ENCODE measurements around the gene RBFOX1. TPM values are rescaled to one million over a fixed set of nuclear protein-coding genes. Genes with fewer than 3 reads are reported as not detected.

RBFOX1 gene
- total RNA-seq, 1 donor from 2014 or later = not detected

DNA sequence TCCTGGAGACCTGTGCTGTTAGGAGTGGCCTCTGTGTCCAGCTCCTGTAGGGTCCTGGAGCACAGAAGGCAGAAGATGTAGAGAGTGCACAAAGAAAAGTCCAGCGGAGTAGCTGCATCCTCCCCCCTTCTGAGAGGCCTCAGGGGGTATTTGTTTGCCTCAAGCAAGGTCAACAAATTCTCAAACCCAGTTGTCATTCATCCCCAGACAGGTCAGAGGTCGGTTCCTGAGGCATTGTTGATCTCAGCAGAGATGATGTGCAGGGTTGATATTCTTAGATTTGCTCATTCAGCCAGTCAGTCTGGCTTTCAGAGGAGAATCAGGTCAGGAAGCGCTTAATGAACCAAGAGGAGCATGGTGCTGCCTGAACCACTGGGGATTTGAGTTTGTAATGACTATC, 8.3 kb upstream of the RBFOX1 start:
- intact Hi-C loops (cut with DNase I) = no loop called here
- no peak overlapping the region for H3K27ac ChIP-seq
- TF ChIP-seq, protein P1, sequence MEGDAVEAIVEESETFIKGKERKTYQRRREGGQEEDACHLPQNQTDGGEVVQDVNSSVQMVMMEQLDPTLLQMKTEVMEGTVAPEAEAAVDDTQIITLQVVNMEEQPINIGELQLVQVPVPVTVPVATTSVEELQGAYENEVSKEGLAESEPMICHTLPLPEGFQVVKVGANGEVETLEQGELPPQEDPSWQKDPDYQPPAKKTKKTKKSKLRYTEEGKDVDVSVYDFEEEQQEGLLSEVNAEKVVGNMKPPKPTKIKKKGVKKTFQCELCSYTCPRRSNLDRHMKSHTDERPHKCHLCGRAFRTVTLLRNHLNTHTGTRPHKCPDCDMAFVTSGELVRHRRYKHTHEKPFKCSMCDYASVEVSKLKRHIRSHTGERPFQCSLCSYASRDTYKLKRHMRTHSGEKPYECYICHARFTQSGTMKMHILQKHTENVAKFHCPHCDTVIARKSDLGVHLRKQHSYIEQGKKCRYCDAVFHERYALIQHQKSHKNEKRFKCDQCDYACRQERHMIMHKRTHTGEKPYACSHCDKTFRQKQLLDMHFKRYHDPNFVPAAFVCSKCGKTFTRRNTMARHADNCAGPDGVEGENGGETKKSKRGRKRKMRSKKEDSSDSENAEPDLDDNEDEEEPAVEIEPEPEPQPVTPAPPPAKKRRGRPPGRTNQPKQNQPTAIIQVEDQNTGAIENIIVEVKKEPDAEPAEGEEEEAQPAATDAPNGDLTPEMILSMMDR (IDR thresholded peaks at IDR 0.05) = no peak
- no peaks in the 10 kb centered on the region for H3K4me1 ChIP-seq
- no peak for DNase-seq (ENCODE audit: low spot score in 2 of 2)
- H3K27me3 ChIP-seq = no peaks in the 10 kb centered on the region
- no peak overlapping the region for H3K4me3 ChIP-seq
- no peaks in the 10 kb centered on the region for H3K9me3 ChIP-seq
- H3K36me3 ChIP-seq = no peaks in the 10 kb centered on the region

DNA sequence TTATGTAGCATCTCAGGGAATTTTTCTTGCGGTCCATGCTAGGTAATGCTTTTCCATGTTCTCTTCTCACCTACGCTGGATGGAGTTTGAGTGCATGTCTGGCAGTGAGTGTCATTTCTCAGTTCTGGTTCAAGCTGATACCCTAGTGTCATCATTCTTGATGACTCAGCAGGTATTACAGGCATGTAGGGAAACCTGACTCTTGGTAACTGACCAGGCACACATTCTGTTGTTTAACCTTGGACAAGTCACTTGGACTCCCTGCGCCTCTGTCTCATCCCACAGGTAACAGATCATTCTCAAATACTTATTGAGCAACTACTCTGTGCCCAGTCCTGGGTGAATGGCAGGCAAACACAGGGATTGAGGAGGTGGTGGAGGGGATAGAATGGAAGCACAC, 6.8 kb upstream of the RBFOX1 start:
- H3K4me3 ChIP-seq = no peak overlapping the region
- H3K4me1 ChIP-seq = no peaks in the 10 kb centered on the region
- H3K36me3 ChIP-seq = no peaks in the 10 kb centered on the region
- no peaks in the 10 kb centered on the region for H3K9me3 ChIP-seq
- no peaks in the 10 kb centered on the region for H3K27me3 ChIP-seq
- TF ChIP-seq, protein P1 (IDR thresholded peaks at IDR 0.05) = no peak
- DNase-seq (ENCODE audit: low spot score in 2 of 2) = no peak
- no peak overlapping the region for H3K27ac ChIP-seq
- intact Hi-C loops (cut with DNase I) = no loop called here

GRCh38 chr16:7330709-7331108, 1.9 kb upstream of the RBFOX1 start:
- Histone ChIP-seq H3K27me3 (no peaks in the 10 kb centered on the region), H3K4me3 (no peak overlapping the region), H3K4me1 (no peaks in the 10 kb centered on the region), H3K27ac (no peak overlapping the region), H3K9me3 (no peaks in the 10 kb centered on the region), H3K36me3 (no peaks in the 10 kb centered on the region)
- intact Hi-C loops (cut with DNase I) = no loop called here
- TF ChIP-seq, protein P1 (IDR thresholded peaks at IDR 0.05) = no peak
- no peak for DNase-seq (ENCODE audit: low spot score in 2 of 2)

- Histone ChIP-seq H3K4me3 (no peak overlapping the region), H3K9me3 (no peaks in the 10 kb centered on the region), H3K4me1 (no peaks in the 10 kb centered on the region), H3K27ac (no peak overlapping the region), H3K36me3 (no peaks in the 10 kb centered on the region), H3K27me3 (no peaks in the 10 kb centered on the region)
- DNase-seq (ENCODE audit: low spot score in 2 of 2) = no peak
- TF ChIP-seq, protein P1 (IDR thresholded peaks at IDR 0.05) = no peak
- intact Hi-C loops (cut with DNase I) = no loop called here
These were observed 648 bp upstream of the RBFOX1 start for GRCh38 chr16:7331997-7332396.

GRCh38 chr16:7333180-7333725, 608 bp downstream of the RBFOX1 start:
- no peak for DNase-seq (ENCODE audit: low spot score in 2 of 2)
- TF ChIP-seq, protein P1 (IDR thresholded peaks at IDR 0.05) = no peak
- no peaks in the 10 kb centered on the region for H3K9me3 ChIP-seq
- intact Hi-C loops (cut with DNase I) = no loop called here
- no peak overlapping the region for H3K27ac ChIP-seq
- H3K4me1 ChIP-seq = no peaks in the 10 kb centered on the region
- H3K4me3 ChIP-seq = no peak overlapping the region
- no peaks in the 10 kb centered on the region for H3K36me3 ChIP-seq
- no peaks in the 10 kb centered on the region for H3K27me3 ChIP-seq
